SH-SY5Y (cell line): ENCODE results near the gene PTPRT.

ENCODE experiments used
- GATA2 ChIP-seq: IDR thresholded peaks from 2 replicates; pipeline ENCODE4 v1.6.1; 2011; ENCODE audit warnings: mild to moderate bottlenecking, low read depth, low read length
- GATA3 ChIP-seq: IDR thresholded peaks from 2 replicates; pipeline ENCODE4 v1.6.1; 2011; ENCODE audit warnings: low read depth, mild to moderate bottlenecking, low read length, moderate library complexity

- TF ChIP-seq GATA3 (no peak), GATA2 (no peak)
These were observed 142.7 kb downstream of the PTPRT start for GRCh38 chr20:43046966-43047365.
